H1 (cell line): ENCODE measurements around the gene GALNT13. TPM values are rescaled to one million over a fixed set of nuclear protein-coding genes. Genes with fewer than 3 reads are reported as not detected.

Experiments used
- CTCF ChIA-PET: fragments of 300-600 bp; sonication (Branson Sonifier 250); formaldehyde crosslinking; loops from one replicate; lab custom pipeline; 2021; ENCODE audit not compliant: partially characterized antibody; lab: Charles Lee
- POLR2A ChIA-PET: fragments of 300-600 bp; sonication (Branson Sonifier 250); formaldehyde crosslinking; loops from one replicate; lab custom pipeline; 2021; ENCODE audit warnings: inconsistent platforms; ENCODE audit not compliant: partially characterized antibody; lab: Charles Lee
- DNase-seq, 2 experiments: peaks; one replicate each; pipeline versions ENCODE4 v3.0.0 to v3.0.0-alpha.2; 2010 to 2022; ENCODE audit warnings: low spot score in 2 of 2, low read depth in 1 of 2, mixed read lengths in 1 of 2
- FAIRE-seq: peaks from 2 replicates; lab custom pipeline; 2011; peaks lifted over from hg19 to GRCh38; lab: Jason Lieb, UNC
- H2AFZ ChIP-seq: 2 replicates; pipeline ENCODE4 v1.8.1; 2012; ENCODE audit warnings: low read length, inconsistent platforms
- H2AK5ac ChIP-seq: 2 replicates; pipeline ENCODE4 v1.6.1; 2013; ENCODE audit warnings: low read depth, low read length
- H2BK120ac ChIP-seq: replicated peaks from 2 replicates; pipeline ENCODE3; 2013; ENCODE audit warnings: low read depth, low read length, inconsistent platforms
- H2BK12ac ChIP-seq: 2 replicates; pipeline ENCODE4 v1.6.1; 2013; ENCODE audit warnings: low read depth, low read length
- H2BK15ac ChIP-seq: 2 replicates; pipeline ENCODE4 v1.6.1; 2013; ENCODE audit warnings: low read length
- H2BK20ac ChIP-seq: 2 replicates; pipeline ENCODE4 v1.6.1; 2013; ENCODE audit warnings: low read length
- H2BK5ac ChIP-seq: 2 replicates; pipeline ENCODE4 v1.6.1; 2013; ENCODE audit warnings: low read depth, low read length
- H3K14ac ChIP-seq: 2 replicates; pipeline ENCODE4 v1.6.1; 2013; ENCODE audit warnings: inconsistent platforms; ENCODE audit not compliant: insufficient read length
- H3K18ac ChIP-seq: 2 replicates; pipeline ENCODE4 v1.6.1; 2013; ENCODE audit warnings: low read length; ENCODE audit errors: extremely low read depth
- H3K23ac ChIP-seq: 2 replicates; pipeline ENCODE4 v1.6.1; 2013; ENCODE audit warnings: inconsistent platforms; ENCODE audit not compliant: insufficient read length
- H3K23me2 ChIP-seq: 2 replicates; pipeline ENCODE4 v1.6.1; 2013; ENCODE audit warnings: low read depth, low read length
- H3K27ac ChIP-seq: 2 replicates; pipeline ENCODE4 v1.6.1; 2011; ENCODE audit warnings: low read depth, low read length, inconsistent platforms
- H3K27me3 ChIP-seq, 4 experiments: replicated peaks in 1 of 4; 1 replicate in 1 of 4; 2 replicates in 3 of 4; pipeline versions ENCODE4 v1.6.1 to v1.8.1; 2011 to 2013; ENCODE audit warnings: low read length in 3 of 4, mild to moderate bottlenecking in 3 of 4, inconsistent platforms in 2 of 4, mixed read lengths in 2 of 4, moderate library complexity in 1 of 4; ENCODE audit not compliant: control insufficient read depth in 3 of 4, insufficient read depth in 3 of 4; ENCODE audit errors: extremely low read depth in 1 of 4
- H3K36me3 ChIP-seq, 4 experiments: 2 replicates each; pipeline versions ENCODE4 v1.6.1 to v1.8.1; 2011 to 2013; ENCODE audit warnings: mild to moderate bottlenecking in 4 of 4, low read length in 3 of 4, moderate library complexity in 2 of 4, control low read depth in 1 of 4, inconsistent platforms in 1 of 4; ENCODE audit not compliant: insufficient read depth in 4 of 4, control insufficient read depth in 2 of 4
- H3K4ac ChIP-seq: replicated peaks from 2 replicates; pipeline ENCODE3; 2013; ENCODE audit warnings: low read length, low read depth, mixed read lengths, inconsistent platforms; ENCODE audit not compliant: insufficient read length
- H3K4me1 ChIP-seq, 4 experiments: replicated peaks in 1 of 4; 1 replicate in 1 of 4; 2 replicates in 3 of 4; pipeline versions ENCODE4 v1.6.1 to v1.8.1; 2011 to 2013; ENCODE audit warnings: low read length in 3 of 4, inconsistent platforms in 2 of 4, mixed read lengths in 1 of 4; ENCODE audit not compliant: insufficient read depth in 4 of 4, control insufficient read depth in 3 of 4
- H3K4me2 ChIP-seq, 2 experiments: 2 replicates each; pipeline versions ENCODE4 v1.6.1 to v1.8.1; 2011 to 2013; ENCODE audit warnings: low read depth in 2 of 2, low read length in 2 of 2, control low read depth in 1 of 2, inconsistent platforms in 1 of 2, mild to moderate bottlenecking in 1 of 2; ENCODE audit not compliant: insufficient read depth in 1 of 2
- H3K4me3 ChIP-seq, 4 experiments: fragments of 200-600, 300-600 bp in 1 of 4; sonication (generic), shearing (Covaris generic), sonication (Bioruptor Twin) in 1 of 4; 2 replicates each; pipeline versions ENCODE4 v1.5.1 to v1.8.1; 2011 to 2016; ENCODE audit warnings: low read length in 4 of 4, low read depth in 3 of 4, control low read depth in 2 of 4, inconsistent platforms in 2 of 4, mild to moderate bottlenecking in 2 of 4, mixed read lengths in 1 of 4, moderate library complexity in 1 of 4; ENCODE audit not compliant: insufficient read depth in 2 of 4; ENCODE audit errors: extremely low read depth in 1 of 4
- H3K56ac ChIP-seq: replicated peaks from 2 replicates; pipeline ENCODE3; 2013; ENCODE audit warnings: low read depth, mild to moderate bottlenecking, mixed read lengths, low read length, inconsistent platforms; ENCODE audit not compliant: insufficient read length
- H3K79me1 ChIP-seq: 2 replicates; pipeline ENCODE4 v1.6.1; 2013; ENCODE audit warnings: low read depth, low read length, control low read depth
- H3K79me2 ChIP-seq, 2 experiments: 2 replicates each; pipeline versions ENCODE4 v1.6.1 to v1.8.1; 2012 to 2013; ENCODE audit warnings: low read length in 2 of 2, mild to moderate bottlenecking in 2 of 2, inconsistent platforms in 1 of 2; ENCODE audit not compliant: insufficient read depth in 2 of 2, control insufficient read depth in 1 of 2
- H3K9ac ChIP-seq, 4 experiments: replicated peaks in 1 of 4; 1 replicate in 1 of 4; 2 replicates in 3 of 4; pipeline versions ENCODE4 v1.6.1 to v1.8.1; 2011 to 2013; ENCODE audit warnings: low read depth in 3 of 4, low read length in 3 of 4, control low read depth in 2 of 4, mild to moderate bottlenecking in 2 of 4, moderate library complexity in 2 of 4, inconsistent platforms in 1 of 4; ENCODE audit errors: extremely low read depth in 1 of 4
- H3K9me3 ChIP-seq, 2 experiments: 2 replicates each; pipeline versions ENCODE4 v1.6.1 to v1.8.1; 2012 to 2013; ENCODE audit warnings: mild to moderate bottlenecking in 2 of 2, moderate library complexity in 2 of 2, control low read depth in 1 of 2, inconsistent platforms in 1 of 2, low read depth in 1 of 2, low read length in 1 of 2, mixed read lengths in 1 of 2; ENCODE audit not compliant: insufficient read depth in 2 of 2
- H4K20me1 ChIP-seq, 2 experiments: replicated peaks in 1 of 2; 2 replicates each; pipeline versions ENCODE3 to v1.8.1; 2011 to 2013; ENCODE audit warnings: inconsistent platforms in 2 of 2, low read length in 2 of 2, mild to moderate bottlenecking in 1 of 2; ENCODE audit not compliant: insufficient read depth in 2 of 2, control insufficient read depth in 1 of 2
- H4K5ac ChIP-seq: 2 replicates; pipeline ENCODE4 v1.6.1; 2013; ENCODE audit warnings: low read length, low read depth, mixed read lengths, inconsistent platforms; ENCODE audit not compliant: insufficient read length
- H4K8ac ChIP-seq: 2 replicates; pipeline ENCODE4 v1.8.0; 2013; ENCODE audit warnings: mild to moderate bottlenecking, moderate library complexity, low read length, inconsistent platforms; ENCODE audit not compliant: insufficient read depth; ENCODE audit errors: extremely low read depth
- H4K91ac ChIP-seq: replicated peaks from 2 replicates; pipeline ENCODE3; 2013; ENCODE audit warnings: low read length, mixed read lengths, inconsistent platforms; ENCODE audit not compliant: insufficient read length
- BACH1 ChIP-seq: IDR thresholded peaks from 2 replicates; pipeline ENCODE4 v1.6.1; 2012; ENCODE audit warnings: low read length, improper control_type of control experiment
- NANOG ChIP-seq: IDR thresholded peaks from 2 replicates; pipeline ENCODE4 v1.6.1; 2011; ENCODE audit warnings: low read length, low read depth, mild to moderate bottlenecking, inconsistent platforms; ENCODE audit not compliant: insufficient read depth, poor library complexity, severe bottlenecking
- POLR2A ChIP-seq, 2 experiments: IDR thresholded peaks; 1 replicate in 1 of 2; 2 replicates in 1 of 2; pipeline ENCODE4 v1.6.1; 2011; ENCODE audit warnings: low read depth in 2 of 2, low read length in 2 of 2, mild to moderate bottlenecking in 2 of 2; ENCODE audit errors: control extremely low read depth in 1 of 2
- RBBP5 ChIP-seq: IDR thresholded peaks from 2 replicates; pipeline ENCODE4 v1.7.1; 2012; ENCODE audit warnings: low read depth, mild to moderate bottlenecking, inconsistent platforms, low read length, moderate library complexity, borderline replicate concordance
- WGBS, 2 experiments: shearing (Covaris generic) in 1 of 2; methylation state at CpG; one replicate each; pipeline versions ENCODE4 v1.1.6 to v1.1.7; 2013 to 2015; ENCODE audit warnings: low lambda C conversion rate in 2 of 2, mixed read lengths in 2 of 2, inconsistent platforms in 1 of 2, low coverage in 1 of 2, missing lambda C conversion rate in 1 of 2; ENCODE audit not compliant: insufficient replicate concordance in 2 of 2, insufficient coverage in 1 of 2, insufficient read length in 1 of 2; ENCODE audit errors: extremely low coverage in 1 of 2, missing lambda C conversion rate in 1 of 2; 5-methylcytosine and 5-hydroxymethylcytosine counted together
- polyA plus RNA-seq, 7 experiments: library from polyadenylated mRNA; depleted of rRNA in 3 of 7; stranded (reverse) in 5 of 7; unstranded in 2 of 7; fragments of >200 nt in 5 of 7; fragments of 200-250 nt in 2 of 7; gene quantifications; 1 replicate in 5 of 7; 2 replicates in 1 of 7; 4 replicates in 1 of 7; pipeline versions ENCODE4 v1.2.1 to v1.2.3, GENCODE V29; 2011 to 2013; ENCODE audit warnings: missing spikeins in 2 of 7, mixed read lengths in 2 of 7
- total RNA-seq: library from RNA; stranded (reverse); fragmentation: NEBNext Ultra II Directional; extraction: Animal tissue kit (Norgen Biotek cat#: 25700); gene quantifications from 2 replicates; pipeline ENCODE4 v1.2.1, GENCODE V29; 2021

GALNT13 gene
- total and polyA plus RNA-seq, 2 of the 8 experiments (the other 6 are each of a cell fraction or from before 2014, with no cell fraction given), result 3.2 to 9.6 TPM

DNA sequence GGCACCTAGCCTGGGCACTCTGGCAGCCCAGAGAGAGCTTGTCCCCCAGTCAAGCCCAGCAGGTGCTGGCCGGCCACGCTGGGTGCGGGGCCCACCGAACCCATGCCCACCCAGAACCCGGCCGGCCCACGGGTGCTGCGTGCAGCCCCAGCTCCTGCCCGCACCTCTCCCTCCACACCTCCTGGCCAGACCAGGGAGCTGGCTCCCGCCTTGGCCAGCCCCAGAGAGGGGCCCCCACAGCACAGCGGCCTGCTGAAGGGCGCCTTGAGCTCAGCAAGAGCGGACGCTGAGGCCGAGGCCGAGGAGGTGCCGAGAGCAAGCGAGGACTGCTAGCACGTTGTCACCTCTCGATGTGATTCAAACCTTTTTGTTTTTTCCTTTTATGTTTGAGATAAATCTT lies 419.8 kb downstream of the GALNT13 start:
- Histone ChIP-seq H2AFZ (no peak overlapping the region), H3K4ac (no peak overlapping the region), H3K4me1 (no peaks in the 10 kb centered on the region), H3K36me3 (no peaks in the 10 kb centered on the region), H3K56ac (no peak overlapping the region), H3K9me3 (peaks cover 6 to 15% of the 10 kb centered on the region in 2 experiments; a peak in 3 of 4 replicates), H2BK20ac (no peak overlapping the region), H3K23ac (no peak overlapping the region), H2BK12ac (no peak overlapping the region), H3K79me2 (no peaks in the 10 kb centered on the region), H3K79me1 (no peaks in the 10 kb centered on the region), H3K18ac (no peak overlapping the region), H3K27me3 (no peaks in the 10 kb centered on the region), H3K27ac (no peak overlapping the region), H2AK5ac (no peak overlapping the region), H3K14ac (no peak overlapping the region), H3K4me3 (no peak overlapping the region), H4K20me1 (no peaks in the 10 kb centered on the region), H3K4me2 (no peak overlapping the region), H3K9ac (no peak overlapping the region), H4K91ac (no peak overlapping the region), H4K8ac (no peak overlapping the region), H2BK15ac (no peak overlapping the region), H3K23me2 (no peaks in the 10 kb centered on the region), H2BK5ac (no peak overlapping the region), H2BK120ac (no peak overlapping the region), H4K5ac (no peak overlapping the region)
- 96% methylated on average over 19 of the region's 20 CpGs; no CpG with 5 or more reads in 1 of the 2 experiments for WGBS, 2 experiments
- POLR2A ChIA-PET, result no interaction called here
- CTCF ChIA-PET, result interaction anchor here (1.0 kb wide), 1 partner anchor 12 kb away, joined by 3 read pairs; no protein-coding TSS in a partner anchor
- DNase-seq (no peak), FAIRE-seq (no peak)
- TF ChIP-seq RBBP5 (no peak), NANOG (no peak), BACH1 (no peak), POLR2A (IDR thresholded peaks at IDR 0.05; ENCODE audit: control extremely low read depth in 1 of 2, low read depth in 2 of 2, low read length in 2 of 2) (no peak)
